HL-60 (cell line): ENCODE results near the gene PRPF40B.

Experiments
- GABPA ChIP-seq: IDR thresholded peaks from 2 replicates; pipeline ENCODE4 v1.6.1; 2012; ENCODE audit warnings: low read depth
- POLR2AphosphoS5 ChIP-seq: IDR thresholded peaks from 2 replicates; pipeline ENCODE4 v1.6.1; 2012; ENCODE audit warnings: low read depth
- SPI1 ChIP-seq: IDR thresholded peaks from 2 replicates; pipeline ENCODE4 v1.6.1; 2012; ENCODE audit warnings: low read depth, mild to moderate bottlenecking, borderline replicate concordance
- TF ChIP-seq, protein P1 (sequence below): IDR thresholded peaks from one replicate; pipeline ENCODE4 v1.5.1; 2011; ENCODE audit warnings: low read length, control low read depth, inconsistent platforms; ENCODE audit not compliant: insufficient read depth
- TF ChIP-seq, protein P2 (sequence below): IDR thresholded peaks from 2 replicates; pipeline ENCODE4 v1.6.1; 2012; ENCODE audit warnings: low read depth; ENCODE audit not compliant: insufficient replicate concordance

DNA sequence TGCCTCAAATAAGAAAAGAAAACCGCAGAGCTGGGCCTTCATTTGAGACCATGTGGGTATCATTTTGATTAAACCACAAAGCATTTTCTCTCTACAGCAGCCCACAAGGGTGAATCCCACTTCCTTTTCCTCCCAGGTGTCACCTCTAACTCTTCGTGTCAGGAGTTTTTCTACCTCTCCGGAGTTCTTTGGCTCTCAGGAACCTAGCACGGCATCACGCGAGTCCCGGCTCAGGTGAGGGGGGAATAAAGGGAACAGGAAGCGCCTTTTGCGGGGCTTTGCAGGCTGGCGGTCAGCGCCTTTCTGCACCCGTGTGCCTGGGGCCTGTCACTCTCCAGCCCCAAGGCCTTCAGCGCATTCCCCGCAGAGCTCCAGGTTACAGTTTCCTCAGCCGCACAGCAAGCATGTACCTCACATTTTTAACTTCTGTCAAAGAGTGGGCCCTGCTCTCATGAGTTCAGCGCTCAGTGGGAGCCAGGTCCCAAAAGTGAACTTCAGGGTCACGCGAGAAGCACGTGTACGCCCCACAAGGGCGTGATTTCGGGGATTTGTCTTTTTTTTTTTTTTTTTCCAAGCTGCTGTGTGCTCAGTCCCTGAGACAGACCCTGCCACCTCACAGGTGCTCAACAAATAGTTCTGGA is 740 bp upstream of the PRPF40B start:
- TF ChIP-seq, protein P1, sequence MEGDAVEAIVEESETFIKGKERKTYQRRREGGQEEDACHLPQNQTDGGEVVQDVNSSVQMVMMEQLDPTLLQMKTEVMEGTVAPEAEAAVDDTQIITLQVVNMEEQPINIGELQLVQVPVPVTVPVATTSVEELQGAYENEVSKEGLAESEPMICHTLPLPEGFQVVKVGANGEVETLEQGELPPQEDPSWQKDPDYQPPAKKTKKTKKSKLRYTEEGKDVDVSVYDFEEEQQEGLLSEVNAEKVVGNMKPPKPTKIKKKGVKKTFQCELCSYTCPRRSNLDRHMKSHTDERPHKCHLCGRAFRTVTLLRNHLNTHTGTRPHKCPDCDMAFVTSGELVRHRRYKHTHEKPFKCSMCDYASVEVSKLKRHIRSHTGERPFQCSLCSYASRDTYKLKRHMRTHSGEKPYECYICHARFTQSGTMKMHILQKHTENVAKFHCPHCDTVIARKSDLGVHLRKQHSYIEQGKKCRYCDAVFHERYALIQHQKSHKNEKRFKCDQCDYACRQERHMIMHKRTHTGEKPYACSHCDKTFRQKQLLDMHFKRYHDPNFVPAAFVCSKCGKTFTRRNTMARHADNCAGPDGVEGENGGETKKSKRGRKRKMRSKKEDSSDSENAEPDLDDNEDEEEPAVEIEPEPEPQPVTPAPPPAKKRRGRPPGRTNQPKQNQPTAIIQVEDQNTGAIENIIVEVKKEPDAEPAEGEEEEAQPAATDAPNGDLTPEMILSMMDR, result no peak
- TF ChIP-seq GABPA (no peak; the same call in 1 of the 2 replicates), SPI1 (0 out of 2 replicates have a peak, but pooled peaks have one; percentile 19), POLR2AphosphoS5 (no peak)
- TF ChIP-seq, protein P2, sequence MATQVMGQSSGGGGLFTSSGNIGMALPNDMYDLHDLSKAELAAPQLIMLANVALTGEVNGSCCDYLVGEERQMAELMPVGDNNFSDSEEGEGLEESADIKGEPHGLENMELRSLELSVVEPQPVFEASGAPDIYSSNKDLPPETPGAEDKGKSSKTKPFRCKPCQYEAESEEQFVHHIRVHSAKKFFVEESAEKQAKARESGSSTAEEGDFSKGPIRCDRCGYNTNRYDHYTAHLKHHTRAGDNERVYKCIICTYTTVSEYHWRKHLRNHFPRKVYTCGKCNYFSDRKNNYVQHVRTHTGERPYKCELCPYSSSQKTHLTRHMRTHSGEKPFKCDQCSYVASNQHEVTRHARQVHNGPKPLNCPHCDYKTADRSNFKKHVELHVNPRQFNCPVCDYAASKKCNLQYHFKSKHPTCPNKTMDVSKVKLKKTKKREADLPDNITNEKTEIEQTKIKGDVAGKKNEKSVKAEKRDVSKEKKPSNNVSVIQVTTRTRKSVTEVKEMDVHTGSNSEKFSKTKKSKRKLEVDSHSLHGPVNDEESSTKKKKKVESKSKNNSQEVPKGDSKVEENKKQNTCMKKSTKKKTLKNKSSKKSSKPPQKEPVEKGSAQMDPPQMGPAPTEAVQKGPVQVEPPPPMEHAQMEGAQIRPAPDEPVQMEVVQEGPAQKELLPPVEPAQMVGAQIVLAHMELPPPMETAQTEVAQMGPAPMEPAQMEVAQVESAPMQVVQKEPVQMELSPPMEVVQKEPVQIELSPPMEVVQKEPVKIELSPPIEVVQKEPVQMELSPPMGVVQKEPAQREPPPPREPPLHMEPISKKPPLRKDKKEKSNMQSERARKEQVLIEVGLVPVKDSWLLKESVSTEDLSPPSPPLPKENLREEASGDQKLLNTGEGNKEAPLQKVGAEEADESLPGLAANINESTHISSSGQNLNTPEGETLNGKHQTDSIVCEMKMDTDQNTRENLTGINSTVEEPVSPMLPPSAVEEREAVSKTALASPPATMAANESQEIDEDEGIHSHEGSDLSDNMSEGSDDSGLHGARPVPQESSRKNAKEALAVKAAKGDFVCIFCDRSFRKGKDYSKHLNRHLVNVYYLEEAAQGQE, result no peak
